Panc1 (cell line): ENCODE data around the gene HES3. TPM values are rescaled to one million over a fixed set of nuclear protein-coding genes. Genes with fewer than 3 reads are reported as not detected.

ENCODE experiments used
- ATAC-seq: fragments of 200-7000 bp; cut with Tn5 transposase; 2 replicates; pipeline ENCODE4 v1.9.1; 2020; ENCODE audit warnings: mild to moderate bottlenecking, moderate library complexity
- BruUV-seq: library from RNA; stranded (reverse); fragments of 400-500 nt; replicated peaks from 2 replicates; lab custom pipeline; 2021; lab: Mats Ljungman, UMichigan
- CTCF ChIA-PET: fragments of 300-600 bp; sonication (Branson Sonifier 250); formaldehyde crosslinking; loops from one replicate; lab custom pipeline; 2022; ENCODE audit warnings: antibody characterized with exemption; lab: Charles Lee
- POLR2A ChIA-PET: fragments of 300-600 bp; sonication (Branson Sonifier 250); formaldehyde crosslinking; loops from one replicate; lab custom pipeline; 2022; ENCODE audit warnings: antibody characterized with exemption; lab: Charles Lee
- DNase-seq: peaks from one replicate; pipeline ENCODE4 v3.0.0-alpha.2; 2010; ENCODE audit warnings: low read depth, low spot score
- H3K27ac ChIP-seq: 2 replicates; pipeline ENCODE4 v1.5.1; 2011; ENCODE audit warnings: mild to moderate bottlenecking, low read length, inconsistent platforms
- H3K27me3 ChIP-seq: fragments of 200-500 bp; sonication (Bioruptor generic); 2 replicates; pipeline ENCODE4 v1.6.0; 2014; ENCODE audit warnings: low read length, inconsistent platforms; ENCODE audit not compliant: control insufficient read depth, insufficient read depth
- H3K36me3 ChIP-seq: fragments of 200-500 bp; sonication (Bioruptor generic); 2 replicates; pipeline ENCODE4 v1.5.1; 2014; ENCODE audit warnings: inconsistent platforms, mild to moderate bottlenecking, low read length, moderate library complexity; ENCODE audit not compliant: control insufficient read depth, insufficient read depth
- H3K4me1 ChIP-seq: 2 replicates; pipeline ENCODE4 v1.5.1; 2011; ENCODE audit warnings: inconsistent platforms, mild to moderate bottlenecking, low read length, moderate library complexity; ENCODE audit not compliant: control insufficient read depth, insufficient read depth
- H3K4me3 ChIP-seq, 2 experiments: 2 replicates each; pipeline ENCODE4 v1.5.1; 2011 to 2012; ENCODE audit warnings: low read depth in 2 of 2, low read length in 2 of 2, mild to moderate bottlenecking in 2 of 2, inconsistent platforms in 1 of 2, moderate library complexity in 1 of 2
- H3K9me3 ChIP-seq: fragments of 200-500 bp; sonication (Bioruptor generic); 2 replicates; pipeline ENCODE4 v1.5.1; 2014; ENCODE audit warnings: low read depth, mild to moderate bottlenecking, inconsistent platforms, low read length, moderate library complexity; ENCODE audit not compliant: control insufficient read depth, insufficient read depth
- CTCF ChIP-seq: fragments of 450-650 bp; IDR thresholded peaks from 2 replicates; pipeline ENCODE4 v1.5.1; 2017; ENCODE audit warnings: mild to moderate bottlenecking
- POLR2AphosphoS5 ChIP-seq: IDR thresholded peaks from 2 replicates; pipeline ENCODE4 v1.6.1; 2012; ENCODE audit warnings: mild to moderate bottlenecking, low read depth, low read length, moderate library complexity
- SIN3A ChIP-seq: IDR thresholded peaks from 2 replicates; pipeline ENCODE4 v1.6.1; 2012; ENCODE audit warnings: low read depth, mild to moderate bottlenecking, low read length, moderate library complexity, borderline replicate concordance; ENCODE audit not compliant: insufficient read depth
- TCF7L2 ChIP-seq: IDR thresholded peaks from 2 replicates; pipeline ENCODE4 v1.6.1; 2011; ENCODE audit warnings: mild to moderate bottlenecking, low read depth, low read length, inconsistent platforms
- in situ Hi-C: cut with HindIII; loops from 2 replicates; pipeline ENCODE4 v1.10.0; 2016; ENCODE audit warnings: low sequenced_read_pairs, low pct_unique_long_range_greater_than_20kb
- intact Hi-C: fragments of 100-400 bp; cut with micrococcal nuclease; formaldehyde crosslinking; loops from one replicate; pipeline ENCODE4 v1.10.0; 2022; ENCODE audit not compliant: unreplicated experiment
- total RNA-seq: library from RNA; stranded (reverse); gene quantifications from one replicate; pipeline ENCODE4 v1.2.1, GENCODE V29; 2021; ENCODE audit not compliant: unreplicated experiment
- TF ChIP-seq, protein P1 (sequence below), 2 experiments: IDR thresholded peaks; 2 replicates each; pipeline ENCODE4 v1.6.1; 2011 to 2012; ENCODE audit warnings: low read depth in 2 of 2, control low read depth in 1 of 2, low read length in 1 of 2, mild to moderate bottlenecking in 1 of 2, moderate library complexity in 1 of 2; ENCODE audit not compliant: insufficient read depth in 1 of 2

The HES3 gene
- total RNA-seq, 1 experiment from 2014 or later = not detected

DNA sequence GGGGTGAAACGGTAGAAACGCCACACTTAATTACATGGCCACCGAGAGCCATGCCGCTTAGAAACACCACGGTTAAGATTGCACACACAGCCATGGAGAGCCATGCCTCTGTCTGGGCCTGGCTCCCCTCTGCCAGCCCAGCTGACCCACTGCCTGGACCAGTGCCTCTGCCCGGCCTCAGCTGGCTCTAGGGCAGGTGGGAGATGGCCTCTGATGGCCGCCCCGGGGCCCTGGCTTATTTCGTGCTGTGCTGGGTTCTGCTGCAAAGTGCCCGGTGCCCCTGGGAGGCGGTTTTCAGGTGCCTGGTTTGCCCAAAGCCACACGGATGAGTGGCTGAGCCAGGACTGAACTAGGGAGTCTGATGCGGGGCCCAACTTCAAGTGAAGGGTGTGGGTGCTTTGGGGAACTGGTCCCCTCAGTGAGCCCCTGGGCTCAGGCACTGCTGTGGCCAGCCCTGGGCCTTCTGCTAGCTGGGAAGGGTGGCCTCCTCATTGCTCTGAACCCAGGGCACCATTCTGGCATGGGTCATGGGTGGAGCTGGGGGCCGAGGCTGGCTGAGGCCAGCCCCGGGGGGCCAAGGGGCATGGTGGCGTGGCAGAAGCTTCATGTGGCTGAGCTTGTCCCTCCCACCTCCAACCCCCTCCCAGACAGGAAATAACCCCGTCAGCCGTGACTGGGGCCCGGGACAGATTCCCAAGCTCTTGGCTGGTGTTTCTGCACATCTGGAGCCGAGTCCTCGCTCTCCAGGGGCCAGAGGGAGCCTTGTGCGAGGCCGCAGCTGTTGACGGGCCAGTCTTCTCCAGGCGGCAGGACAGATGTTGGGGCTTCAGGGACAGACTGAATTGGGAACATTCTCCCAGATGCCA, 18.8 kb downstream of the HES3 start:
- ATAC-seq (no peak), DNase-seq (no peak)
- H3K4me3 ChIP-seq = no peak overlapping the region
- intact Hi-C loops (no loop called here), in situ Hi-C loops (no loop called here)
- H3K9me3 ChIP-seq = no peaks in the 10 kb centered on the region
- H3K27ac ChIP-seq = no peak overlapping the region
- BruUV-seq = no TSS peak
- H3K4me1 ChIP-seq = no peaks in the 10 kb centered on the region
- no peak for TF ChIP-seq SIN3A
- TF ChIP-seq, protein P1, sequence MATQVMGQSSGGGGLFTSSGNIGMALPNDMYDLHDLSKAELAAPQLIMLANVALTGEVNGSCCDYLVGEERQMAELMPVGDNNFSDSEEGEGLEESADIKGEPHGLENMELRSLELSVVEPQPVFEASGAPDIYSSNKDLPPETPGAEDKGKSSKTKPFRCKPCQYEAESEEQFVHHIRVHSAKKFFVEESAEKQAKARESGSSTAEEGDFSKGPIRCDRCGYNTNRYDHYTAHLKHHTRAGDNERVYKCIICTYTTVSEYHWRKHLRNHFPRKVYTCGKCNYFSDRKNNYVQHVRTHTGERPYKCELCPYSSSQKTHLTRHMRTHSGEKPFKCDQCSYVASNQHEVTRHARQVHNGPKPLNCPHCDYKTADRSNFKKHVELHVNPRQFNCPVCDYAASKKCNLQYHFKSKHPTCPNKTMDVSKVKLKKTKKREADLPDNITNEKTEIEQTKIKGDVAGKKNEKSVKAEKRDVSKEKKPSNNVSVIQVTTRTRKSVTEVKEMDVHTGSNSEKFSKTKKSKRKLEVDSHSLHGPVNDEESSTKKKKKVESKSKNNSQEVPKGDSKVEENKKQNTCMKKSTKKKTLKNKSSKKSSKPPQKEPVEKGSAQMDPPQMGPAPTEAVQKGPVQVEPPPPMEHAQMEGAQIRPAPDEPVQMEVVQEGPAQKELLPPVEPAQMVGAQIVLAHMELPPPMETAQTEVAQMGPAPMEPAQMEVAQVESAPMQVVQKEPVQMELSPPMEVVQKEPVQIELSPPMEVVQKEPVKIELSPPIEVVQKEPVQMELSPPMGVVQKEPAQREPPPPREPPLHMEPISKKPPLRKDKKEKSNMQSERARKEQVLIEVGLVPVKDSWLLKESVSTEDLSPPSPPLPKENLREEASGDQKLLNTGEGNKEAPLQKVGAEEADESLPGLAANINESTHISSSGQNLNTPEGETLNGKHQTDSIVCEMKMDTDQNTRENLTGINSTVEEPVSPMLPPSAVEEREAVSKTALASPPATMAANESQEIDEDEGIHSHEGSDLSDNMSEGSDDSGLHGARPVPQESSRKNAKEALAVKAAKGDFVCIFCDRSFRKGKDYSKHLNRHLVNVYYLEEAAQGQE (IDR thresholded peaks at IDR 0.05; ENCODE audit: insufficient read depth in 1 of 2, low read depth in 2 of 2, low read length in 1 of 2) = no peak
- no peak for TF ChIP-seq TCF7L2
- no peak for TF ChIP-seq POLR2AphosphoS5
- no peak for TF ChIP-seq CTCF
- POLR2A ChIA-PET = no interaction called here
- no peaks in the 10 kb centered on the region for H3K27me3 ChIP-seq
- CTCF ChIA-PET = interaction anchor here (1.2 kb wide), 1 partner anchor 18 kb away, joined by 4 read pairs; no protein-coding TSS in a partner anchor
- H3K36me3 ChIP-seq = no peaks in the 10 kb centered on the region

DNA sequence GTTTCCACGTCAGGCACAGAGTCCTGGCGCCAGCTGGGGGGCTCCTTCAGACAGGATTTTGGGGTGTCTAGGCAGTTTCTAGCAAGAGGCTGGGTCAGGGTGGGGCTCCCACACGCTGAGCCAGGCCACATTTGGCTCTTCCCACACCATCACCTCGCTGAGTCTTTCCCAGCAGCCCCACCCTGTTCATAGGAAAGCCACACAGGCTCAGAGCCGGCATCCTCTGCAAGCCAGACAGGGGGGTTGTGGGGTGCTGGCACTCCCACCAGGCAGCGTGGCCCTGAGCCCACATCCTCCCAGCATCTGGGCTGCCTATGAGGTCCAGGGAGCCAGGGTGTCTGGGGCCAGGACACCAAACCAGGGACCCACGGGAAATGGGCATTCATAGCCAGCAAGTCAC, 19.7 kb downstream of the HES3 start:
- H3K27ac ChIP-seq = no peak overlapping the region
- DNase-seq = no peak
- H3K4me3 ChIP-seq = no peak overlapping the region
- ChIA-PET POLR2A (no interaction called here), CTCF (interaction anchor here (1.2 kb wide), 1 partner anchor 19 kb away, joined by 4 read pairs; no protein-coding TSS in a partner anchor)
- intact Hi-C loops = no loop called here
- H3K4me1 ChIP-seq = no peaks in the 10 kb centered on the region
- H3K27me3 ChIP-seq = no peaks in the 10 kb centered on the region
- no peaks in the 10 kb centered on the region for H3K36me3 ChIP-seq
- ATAC-seq = no peak
- H3K9me3 ChIP-seq = no peaks in the 10 kb centered on the region
- BruUV-seq = no TSS peak
- in situ Hi-C loops = no loop called here
- TF ChIP-seq TCF7L2 = no peak
- no peak for TF ChIP-seq POLR2AphosphoS5

- Histone ChIP-seq H3K4me3 (no peak overlapping the region), H3K9me3 (no peaks in the 10 kb centered on the region), H3K27ac (no peak overlapping the region), H3K4me1 (no peaks in the 10 kb centered on the region), H3K36me3 (no peaks in the 10 kb centered on the region), H3K27me3 (no peaks in the 10 kb centered on the region)
- intact Hi-C loops = no loop called here
- in situ Hi-C loops = no loop called here
- TF ChIP-seq POLR2AphosphoS5 (no peak), SIN3A (no peak), CTCF (no peak), TCF7L2 (no peak)
- TF ChIP-seq, protein P1 (IDR thresholded peaks at IDR 0.05; ENCODE audit: insufficient read depth in 1 of 2, low read depth in 2 of 2, low read length in 1 of 2) = no peak
- DNase-seq (no peak), ATAC-seq (no peak)
- ChIA-PET POLR2A (no interaction called here), CTCF (no interaction called here)
- BruUV-seq = no TSS peak
These were observed 21.2 kb downstream of the HES3 start for GRCh38 chr1:6265151-6265550.
